Measurements from ENCODE around the gene GABRB3. TPM values are rescaled to one million over a fixed set of nuclear protein-coding genes. Genes with fewer than 3 reads are reported as not detected.

The GABRB3 gene
- total RNA-seq, 1 donor from 2014 or later = not detected

- no peak for TF ChIP-seq CTCF (IDR thresholded peaks at IDR 0.05)
- Histone ChIP-seq H3K36me3 (no peaks in the 10 kb centered on the region), H3K9me3 (peaks cover 0 to 9% of the 10 kb centered on the region in 2 donors), H3K27ac (no peak overlapping the region), H3K4me1 (no peaks in the 10 kb centered on the region), H3K4me3 (no peak overlapping the region), H3K27me3 (no peaks in the 10 kb centered on the region)
- no peak for DNase-seq (ENCODE audit: low spot score in 2 of 2)
- intact Hi-C loops (cut with DNase I) = no loop called here
These were observed 177.3 kb downstream of the GABRB3 start for GRCh38 chr15:26595611-26596010.

DNA sequence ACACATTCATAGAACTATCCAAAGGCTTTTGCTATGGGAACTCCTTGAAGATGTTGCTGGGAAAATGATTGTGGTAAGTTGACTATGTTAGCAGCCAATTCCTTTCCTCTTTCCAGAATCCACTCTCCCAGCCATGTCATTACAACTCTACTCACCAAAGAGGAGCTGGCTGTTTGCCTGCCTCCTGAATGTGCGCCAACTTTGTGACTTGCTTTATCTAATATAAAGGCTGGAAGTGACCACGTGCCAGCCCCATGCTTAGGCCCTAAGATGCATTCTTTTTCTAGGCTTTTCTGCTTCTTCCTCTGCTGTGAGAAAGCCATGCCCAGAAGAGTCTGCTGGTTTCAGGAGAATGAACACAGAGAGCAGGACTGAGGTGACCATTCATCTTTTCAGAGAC, 182.2 kb downstream of the GABRB3 start:
- no peaks in the 10 kb centered on the region for H3K4me1 ChIP-seq
- intact Hi-C loops (cut with DNase I) = no loop called here
- no peaks in the 10 kb centered on the region for H3K36me3 ChIP-seq
- TF ChIP-seq CTCF (IDR thresholded peaks at IDR 0.05) = no peak
- no peaks in the 10 kb centered on the region for H3K9me3 ChIP-seq
- H3K27me3 ChIP-seq = no peaks in the 10 kb centered on the region
- DNase-seq (ENCODE audit: low spot score in 2 of 2) = no peak
- H3K27ac ChIP-seq = no peak overlapping the region
- H3K4me3 ChIP-seq = no peak overlapping the region

DNA sequence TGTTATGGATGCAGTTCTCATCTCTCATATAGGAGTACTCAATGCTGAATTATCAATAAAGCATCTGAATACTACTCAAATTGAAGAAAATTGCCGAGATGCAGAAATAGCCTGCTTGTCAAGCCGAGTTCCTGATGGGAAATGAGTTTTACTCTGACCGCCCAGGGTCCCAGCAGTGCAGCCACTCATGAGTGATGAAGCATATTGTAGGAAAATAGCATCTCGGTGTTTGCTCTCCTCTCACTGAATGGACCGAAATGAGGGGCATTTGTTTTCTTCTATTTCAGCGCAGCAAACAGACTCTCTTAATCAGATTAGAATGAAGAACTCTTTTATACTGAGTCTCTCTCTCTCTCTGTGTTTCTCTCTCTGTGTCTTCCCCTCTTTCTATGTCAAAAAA, 190.0 kb downstream of the GABRB3 start:
- intact Hi-C loops (cut with DNase I) = no loop called here
- H3K4me1 ChIP-seq = no peaks in the 10 kb centered on the region
- no peaks in the 10 kb centered on the region for H3K9me3 ChIP-seq
- no peaks in the 10 kb centered on the region for H3K36me3 ChIP-seq
- no peak overlapping the region for H3K27ac ChIP-seq
- no peaks in the 10 kb centered on the region for H3K27me3 ChIP-seq
- no peak for TF ChIP-seq CTCF (IDR thresholded peaks at IDR 0.05)
- H3K4me3 ChIP-seq = no peak overlapping the region
- DNase-seq (ENCODE audit: low spot score in 2 of 2) = no peak

DNA sequence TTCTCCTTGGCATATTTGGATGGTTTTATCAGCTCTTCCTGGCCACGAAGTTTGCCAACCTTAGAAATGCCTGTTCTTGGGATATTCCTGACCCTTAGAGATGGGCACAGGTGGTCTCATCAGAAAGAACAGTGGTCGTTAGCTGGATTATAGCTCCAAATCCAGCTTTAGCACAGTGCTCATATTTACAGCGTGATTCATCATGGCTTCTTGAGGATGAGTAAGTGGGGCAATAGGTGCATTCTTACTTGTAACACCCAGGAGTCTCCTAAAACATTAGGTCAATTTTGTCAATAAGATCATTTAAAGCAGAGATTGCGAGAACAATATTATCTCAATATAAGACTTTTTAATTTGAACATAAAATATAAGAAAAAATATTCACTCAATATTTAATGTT, 191.9 kb downstream of the GABRB3 start:
- no peak overlapping the region for H3K27ac ChIP-seq
- no peaks in the 10 kb centered on the region for H3K27me3 ChIP-seq
- TF ChIP-seq CTCF (IDR thresholded peaks at IDR 0.05) = no peak
- no peaks in the 10 kb centered on the region for H3K9me3 ChIP-seq
- H3K36me3 ChIP-seq = no peaks in the 10 kb centered on the region
- intact Hi-C loops (cut with DNase I) = no loop called here
- H3K4me3 ChIP-seq = no peak overlapping the region
- H3K4me1 ChIP-seq = no peaks in the 10 kb centered on the region
- no peak for DNase-seq (ENCODE audit: low spot score in 2 of 2)

- H3K4me1 ChIP-seq = no peaks in the 10 kb centered on the region
- H3K4me3 ChIP-seq = no peak overlapping the region
- H3K36me3 ChIP-seq = no peaks in the 10 kb centered on the region
- H3K27ac ChIP-seq = no peak overlapping the region
- H3K27me3 ChIP-seq = no peaks in the 10 kb centered on the region
- no peak for TF ChIP-seq CTCF (IDR thresholded peaks at IDR 0.05)
- no peaks in the 10 kb centered on the region for H3K9me3 ChIP-seq
- DNase-seq (ENCODE audit: low spot score in 2 of 2) = no peak
- intact Hi-C loops (cut with DNase I) = no loop called here
These were observed 200.1 kb downstream of the GABRB3 start for GRCh38 chr15:26572602-26573350.

GRCh38 chr15:26571346-26571745, 201.5 kb downstream of the GABRB3 start:
- no peak for TF ChIP-seq CTCF (IDR thresholded peaks at IDR 0.05)

More at GRCh38 chr15:26571346-26571745, 201.5 kb downstream of the GABRB3 start:
- no peak overlapping the region for H3K27ac ChIP-seq
- intact Hi-C loops (cut with DNase I) = no loop called here
- H3K36me3 ChIP-seq = no peaks in the 10 kb centered on the region
- no peaks in the 10 kb centered on the region for H3K4me1 ChIP-seq
- H3K9me3 ChIP-seq = no peaks in the 10 kb centered on the region
- DNase-seq (ENCODE audit: low spot score in 2 of 2) = no peak
- H3K4me3 ChIP-seq = no peak overlapping the region
- no peaks in the 10 kb centered on the region for H3K27me3 ChIP-seq
